Spleen (tissue), 11 donors: ENCODE measurements around the gene RPL14. TPM values are rescaled to one million over a fixed set of nuclear protein-coding genes. Genes with fewer than 3 reads are reported as not detected.
"Not testable (repeated sequence)": the region's sequence is repeated elsewhere in the genome, so short reads cannot be mapped to it uniquely, and the experiment has no call there.

ENCODE experiments used
- DNase-seq: peaks from one replicate; pipeline ENCODE4 v3.0.0-alpha.2; 2020
- H3K27ac ChIP-seq, 8 donors: fragments of 200-600 bp; sonication (generic) in 7 of 8; 1 replicate in 4 of 8; 2 replicates in 4 of 8; pipeline versions ENCODE4 v1.5.0 to v1.8.0; 2016 to 2021; ENCODE audit warnings: inconsistent platforms in 4 of 8, mild to moderate bottlenecking in 4 of 8, moderate library complexity in 1 of 8
- H3K27me3 ChIP-seq, 7 donors: fragments of 200-600 bp; sonication (generic) in 6 of 7; replicated peaks in 1 of 7; 1 replicate in 4 of 7; 2 replicates in 3 of 7; pipeline versions ENCODE4 v1.5.0 to v1.8.0; 2016 to 2021; ENCODE audit warnings: inconsistent platforms in 3 of 7, mild to moderate bottlenecking in 1 of 7
- H3K36me3 ChIP-seq, 6 donors: fragments of 200-600 bp; sonication (generic) in 5 of 6; 1 replicate in 4 of 6; 2 replicates in 2 of 6; pipeline versions ENCODE4 v1.5.0 to v1.8.0; 2016 to 2021; ENCODE audit warnings: inconsistent platforms in 2 of 6
- H3K4me1 ChIP-seq, 6 donors: fragments of 200-600 bp; sonication (generic) in 5 of 6; 1 replicate in 3 of 6; 2 replicates in 3 of 6; pipeline versions ENCODE4 v1.5.0 to v1.8.0; 2016 to 2021; ENCODE audit warnings: inconsistent platforms in 3 of 6
- H3K4me3 ChIP-seq, 8 donors: fragments of 200-600 bp; sonication (generic) in 7 of 8; 1 replicate in 4 of 8; 2 replicates in 4 of 8; pipeline versions ENCODE4 v1.5.0 to v1.8.0; 2016 to 2021; ENCODE audit warnings: inconsistent platforms in 4 of 8, mild to moderate bottlenecking in 4 of 8, moderate library complexity in 2 of 8
- H3K9me3 ChIP-seq, 8 donors: fragments of 200-600 bp; sonication (generic) in 7 of 8; 1 replicate in 4 of 8; 2 replicates in 4 of 8; pipeline versions ENCODE4 v1.5.0 to v1.8.0; 2016 to 2021; ENCODE audit warnings: inconsistent platforms in 4 of 8
- POLR2A ChIP-seq, 3 donors: fragments of 450-650 bp; IDR thresholded peaks; one replicate each; pipeline ENCODE4 v1.5.1; 2017; ENCODE audit warnings: antibody characterized with exemption in 3 of 3, mild to moderate bottlenecking in 1 of 3
- POLR2AphosphoS5 ChIP-seq, 3 donors: sonication (generic); formaldehyde crosslinking; IDR thresholded peaks; one replicate each; pipeline ENCODE4 v1.5.1; 2017; ENCODE audit warnings: antibody characterized with exemption in 3 of 3
- WGBS, 5 donors: extraction: QIAGEN DNeasy Blood & Tissue Kit in 3 of 5; methylation state at CpG; one replicate each; pipeline versions ENCODE4 v1.1.5 to v1.1.7; 2013 to 2018; 5-methylcytosine and 5-hydroxymethylcytosine counted together
- intact Hi-C: fragments of 100-400 bp; cut with DNase I; formaldehyde crosslinking; loops from one replicate; pipeline ENCODE4 v1.15.0; 2023; ENCODE audit warnings: low total_unique reads
- polyA plus RNA-seq, 3 donors: library from polyadenylated mRNA; stranded (reverse); fragments of 200-250 nt; gene quantifications; one replicate each; pipeline ENCODE4 v1.2.1, GENCODE V29; 2013
- total RNA-seq, 7 donors: library from RNA; depleted of rRNA in 3 of 7; stranded (reverse); fragments of >200 nt in 3 of 7; fragmentation: NEBNext Ultra II Directional in 4 of 7; extraction: Animal tissue kit (Norgen Biotek cat#: 25700) in 4 of 7; gene quantifications; one replicate each; pipeline versions ENCODE4 v1.1.0 to v1.2.1, GENCODE V29; 2016 to 2021
- TF ChIP-seq, protein P1 (sequence below), 11 experiments: fragments of 200-600 bp in 7 of 11; fragments of 450-650 bp in 4 of 11; sonication (generic) in 4 of 11; IDR thresholded peaks in 8 of 11; conservative IDR thresholded peaks in 3 of 11; 1 replicate in 7 of 11; 2 replicates in 4 of 11; pipeline versions ENCODE4 v1.4.0 to v1.8.0; 2016 to 2021; ENCODE audit warnings: antibody characterized with exemption in 11 of 11, inconsistent platforms in 4 of 11, mild to moderate bottlenecking in 1 of 11
- donor health status: healthy with polysubstance abuse.
- donor health status: DM: no; HTN: no; CAD: no; lungs with moderate emphysema.
- donor health status: DM: no; HTN: no; CAD: no.
- donor health status: Bipolar disorder and iron deficiency.
- donor health status: healthy.
- donor health status: DM: no; HTN: no; CAD: no.
- donor health status: DM: yes; HTN: yes; CAD: no.

RPL14 gene
- total and polyA plus RNA-seq, 10 donors: 292 to 2,856 (median 1,317) TPM

DNA sequence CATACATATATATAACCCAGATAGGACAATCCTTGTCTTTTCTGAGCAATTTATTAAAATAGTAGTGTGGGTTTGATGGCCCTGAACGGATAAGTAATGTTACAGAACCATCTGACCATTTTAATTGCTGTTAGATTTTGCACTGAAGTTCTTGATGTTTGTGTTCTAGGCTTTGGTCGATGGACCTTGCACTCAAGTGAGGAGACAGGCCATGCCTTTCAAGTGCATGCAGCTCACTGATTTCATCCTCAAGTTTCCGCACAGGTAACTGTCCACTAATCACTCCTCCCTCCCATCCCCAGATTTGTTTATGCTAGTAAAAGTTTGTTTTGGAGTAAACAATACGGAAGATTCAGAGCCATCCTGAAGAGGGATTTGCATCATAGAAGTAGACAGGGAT, 1.3 kb downstream of the RPL14 start:
- peak overlapping the region in 4 of 8 donors; percentile 90 to 92 (median 90) for H3K27ac ChIP-seq
- peaks cover 18 to 63% (median 39%) of the 10 kb centered on the region in 6 donors for H3K4me1 ChIP-seq
- H3K36me3 ChIP-seq: peaks cover 2 to 54% (median 53%) of the 10 kb centered on the region in 6 donors
- peak overlapping the region in 6 of 8 donors; percentile 66 to 98 (median 84) for H3K4me3 ChIP-seq
- DNase-seq: no peak
- H3K27me3 ChIP-seq: no peaks in the 10 kb centered on the region
- TF ChIP-seq POLR2A (IDR thresholded peaks at IDR 0.05): no peak
- TF ChIP-seq, protein P1, sequence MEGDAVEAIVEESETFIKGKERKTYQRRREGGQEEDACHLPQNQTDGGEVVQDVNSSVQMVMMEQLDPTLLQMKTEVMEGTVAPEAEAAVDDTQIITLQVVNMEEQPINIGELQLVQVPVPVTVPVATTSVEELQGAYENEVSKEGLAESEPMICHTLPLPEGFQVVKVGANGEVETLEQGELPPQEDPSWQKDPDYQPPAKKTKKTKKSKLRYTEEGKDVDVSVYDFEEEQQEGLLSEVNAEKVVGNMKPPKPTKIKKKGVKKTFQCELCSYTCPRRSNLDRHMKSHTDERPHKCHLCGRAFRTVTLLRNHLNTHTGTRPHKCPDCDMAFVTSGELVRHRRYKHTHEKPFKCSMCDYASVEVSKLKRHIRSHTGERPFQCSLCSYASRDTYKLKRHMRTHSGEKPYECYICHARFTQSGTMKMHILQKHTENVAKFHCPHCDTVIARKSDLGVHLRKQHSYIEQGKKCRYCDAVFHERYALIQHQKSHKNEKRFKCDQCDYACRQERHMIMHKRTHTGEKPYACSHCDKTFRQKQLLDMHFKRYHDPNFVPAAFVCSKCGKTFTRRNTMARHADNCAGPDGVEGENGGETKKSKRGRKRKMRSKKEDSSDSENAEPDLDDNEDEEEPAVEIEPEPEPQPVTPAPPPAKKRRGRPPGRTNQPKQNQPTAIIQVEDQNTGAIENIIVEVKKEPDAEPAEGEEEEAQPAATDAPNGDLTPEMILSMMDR (IDR thresholded peaks at IDR 0.05 in 8 of 11, conservative IDR thresholded peaks at IDR 0.05 in 3 of 11): no peak
- H3K9me3 ChIP-seq: no peaks in the 10 kb centered on the region
- WGBS, 5 donors: 81 to 88% (median 87%) methylated on average over 4 of the region's 4 CpGs
- intact Hi-C loops: loop anchor here (10.0 kb wide), 2 partner anchors 66 to 144 kb away; partner anchors contain the start of gene ZNF621

DNA sequence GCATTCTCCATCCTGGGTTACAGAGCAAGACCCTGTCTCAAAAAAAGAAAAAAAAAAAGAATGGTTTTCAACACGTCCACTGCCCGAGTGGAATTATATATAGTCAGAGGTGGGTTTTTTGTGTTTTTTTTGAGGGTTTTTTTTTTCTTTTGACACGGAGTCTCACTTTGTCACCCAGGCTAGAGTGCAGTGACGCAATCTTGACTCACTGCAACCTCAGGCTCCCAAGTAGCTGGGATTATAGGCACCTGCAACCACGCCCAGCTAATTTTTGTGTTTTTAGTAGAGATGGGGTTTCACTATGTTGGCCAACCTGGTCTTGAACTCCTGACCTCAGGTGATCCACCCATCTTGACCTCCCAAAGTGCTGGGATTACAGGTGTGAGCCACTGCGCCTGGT, 3.3 kb downstream of the RPL14 start:
- H3K9me3 ChIP-seq, DNase-seq, H3K4me3 ChIP-seq, H3K27me3 ChIP-seq, H3K27ac ChIP-seq, intact Hi-C loops: not testable (repeated sequence)
- peaks cover 11 to 67% (median 33%) of the 10 kb centered on the region in 6 donors for H3K4me1 ChIP-seq
- H3K36me3 ChIP-seq: peaks cover 2 to 74% (median 68%) of the 10 kb centered on the region in 6 donors
- 74 to 91% (median 75%) methylated on average over 6 of the region's 6 CpGs for WGBS, 5 donors

DNA sequence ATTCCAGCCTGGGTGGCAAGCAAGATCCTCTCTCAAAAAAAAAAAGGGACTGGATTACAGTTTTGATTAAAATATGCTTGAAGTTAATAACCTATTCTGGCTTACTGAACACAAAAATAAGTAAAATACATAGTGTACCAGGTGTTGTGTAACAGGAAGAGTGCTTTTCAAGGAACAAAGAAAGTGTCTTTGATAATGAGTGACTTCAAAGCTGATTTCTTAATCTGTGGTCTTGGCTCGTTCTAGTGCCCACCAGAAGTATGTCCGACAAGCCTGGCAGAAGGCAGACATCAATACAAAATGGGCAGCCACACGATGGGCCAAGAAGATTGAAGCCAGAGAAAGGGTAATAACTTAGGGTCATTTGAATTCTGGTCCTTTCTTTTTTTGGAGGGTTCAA, 4.0 kb downstream of the RPL14 start:
- Histone ChIP-seq H3K27me3 (no peaks in the 10 kb centered on the region), H3K4me3 (no peak overlapping the region), H3K36me3 (peaks cover 2 to 81% (median 68%) of the 10 kb centered on the region in 6 donors), H3K4me1 (peaks cover 11 to 64% (median 30%) of the 10 kb centered on the region in 6 donors), H3K27ac (no peak overlapping the region), H3K9me3 (no peaks in the 10 kb centered on the region)
- 46 to 77% (median 69%) methylated on average over 3 of the region's 3 CpGs for WGBS, 5 donors
- no peak for DNase-seq
- intact Hi-C loops: no loop called here
- TF ChIP-seq POLR2AphosphoS5 (IDR thresholded peaks at IDR 0.05): no peak
- TF ChIP-seq, protein P1 (IDR thresholded peaks at IDR 0.05 in 8 of 11, conservative IDR thresholded peaks at IDR 0.05 in 3 of 11): no peak
- no peak for TF ChIP-seq POLR2A (IDR thresholded peaks at IDR 0.05)

DNA sequence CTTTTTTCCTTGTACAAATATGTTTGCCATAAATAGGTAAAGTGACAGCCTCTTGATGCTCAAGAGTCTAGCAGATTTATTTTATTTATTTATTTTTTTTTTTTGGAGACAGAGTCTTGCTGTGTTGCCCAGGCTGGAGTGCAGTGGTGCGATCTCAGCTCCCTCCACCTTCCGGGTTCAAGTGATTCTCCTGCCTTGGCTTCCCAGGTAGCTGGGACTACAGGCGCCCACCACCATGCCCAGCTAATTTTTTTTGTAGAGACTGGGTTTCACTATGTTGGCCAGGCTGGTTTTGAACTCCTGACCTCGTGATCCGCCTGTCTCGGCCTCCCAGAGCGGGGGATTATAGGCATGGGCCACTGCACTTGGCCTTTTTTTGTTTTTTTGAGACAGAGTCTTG, 5.7 kb downstream of the RPL14 start:
- WGBS, 5 donors: 88 to 98% (median 97%) methylated on average over 7 of the region's 7 CpGs
- H3K4me3 ChIP-seq, intact Hi-C loops, H3K27ac ChIP-seq, H3K27me3 ChIP-seq, DNase-seq, H3K9me3 ChIP-seq: not testable (repeated sequence)
- Histone ChIP-seq H3K36me3 (peaks cover 2 to 95% (median 68%) of the 10 kb centered on the region in 6 donors), H3K4me1 (peaks cover 10 to 54% (median 22%) of the 10 kb centered on the region in 6 donors)

DNA sequence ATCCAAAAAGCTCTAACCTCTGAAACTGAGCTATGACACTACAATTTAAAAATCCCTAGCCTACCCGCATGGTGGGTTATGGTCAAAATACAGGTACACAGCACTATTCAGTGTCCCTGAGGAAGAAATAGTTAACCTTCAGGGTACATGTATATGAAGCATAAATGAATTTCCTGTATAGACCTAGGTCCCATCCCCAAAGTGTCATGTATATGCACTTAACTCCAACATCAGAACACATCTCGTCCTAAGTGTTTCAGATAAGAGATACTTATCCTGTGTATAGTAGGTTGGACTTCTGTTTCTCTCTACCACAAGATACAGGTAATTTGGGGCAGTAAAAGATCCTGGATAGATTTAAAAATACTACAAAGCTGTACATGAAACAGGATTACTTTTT, 6.4 kb downstream of the RPL14 start:
- Histone ChIP-seq H3K4me3 (no peak overlapping the region), H3K27ac (no peak overlapping the region), H3K4me1 (peaks cover 2 to 47% (median 14%) of the 10 kb centered on the region in 6 donors), H3K36me3 (peaks cover 2 to 91% (median 65%) of the 10 kb centered on the region in 6 donors), H3K27me3 (no peaks in the 10 kb centered on the region), H3K9me3 (no peaks in the 10 kb centered on the region)
- WGBS, 5 donors: 92 to 97% (median 94%) methylated on average over 2 of the region's 2 CpGs
- TF ChIP-seq POLR2A (IDR thresholded peaks at IDR 0.05) (no peak), POLR2AphosphoS5 (IDR thresholded peaks at IDR 0.05) (no peak)
- TF ChIP-seq, protein P1 (IDR thresholded peaks at IDR 0.05 in 8 of 11, conservative IDR thresholded peaks at IDR 0.05 in 3 of 11): no peak
- intact Hi-C loops: no loop called here
- no peak for DNase-seq
